ENCODE results near the gene FKBP2. TPM values are rescaled to one million over a fixed set of nuclear protein-coding genes. Genes with fewer than 3 reads are reported as not detected.

The FKBP2 gene
- polyA plus RNA-seq (ENCODE audit: insufficient read depth in 1 of 5, insufficient read length in 5 of 5, low replicate concordance in 1 of 5), result 10 to 100 TPM; 53.0 to 90.8 (median 67.2) TPM
- long read RNA-seq, donor 1, transcript FKBP2-202 (6 exons, 1,002 nt), result minor isoform, 12 of 147 reads
- long read RNA-seq, donor 1, transcript FKBP2-201 (6 exons, 657 nt), result major isoform, 67 of 147 reads
- long read RNA-seq, donor 1, partial matches to known transcripts, result 50 of 147 reads
- long read RNA-seq, donor 1, other reads (novel, unspliced or antisense), result 14 of 147 reads
- long read RNA-seq, donor 2, transcript FKBP2-202 (6 exons, 1,002 nt), result minor isoform, 8 of 44 reads
- long read RNA-seq, donor 2, transcript FKBP2-201 (6 exons, 657 nt), result major isoform, 26 of 44 reads
- long read RNA-seq, donor 2, partial matches to known transcripts, result 7 of 44 reads
- long read RNA-seq, donor 2, other reads (novel, unspliced or antisense), result 0 of 44 reads
- long read RNA-seq, donor 3, transcript FKBP2-201 (6 exons, 657 nt), result major isoform, 38 of 93 reads
- long read RNA-seq, donor 3, transcript FKBP2-202 (6 exons, 1,002 nt), result minor isoform, 7 of 93 reads
- long read RNA-seq, donor 3, partial matches to known transcripts, result 42 of 93 reads
- long read RNA-seq, donor 3, other reads (novel, unspliced or antisense), result 0 of 93 reads
- long read RNA-seq, donor 4, transcript FKBP2-201 (6 exons, 657 nt), result major isoform, 29 of 66 reads
- long read RNA-seq, donor 4, transcript FKBP2-202 (6 exons, 1,002 nt), result minor isoform, 9 of 66 reads
- long read RNA-seq, donor 4, partial matches to known transcripts, result 27 of 66 reads
- long read RNA-seq, donor 4, other reads (novel, unspliced or antisense), result 0 of 66 reads
- long read RNA-seq, donor 5, transcript FKBP2-202 (6 exons, 1,002 nt), result minor isoform, 14 of 121 reads
- long read RNA-seq, donor 5, transcript FKBP2-201 (6 exons, 657 nt), result major isoform, 69 of 121 reads
- long read RNA-seq, donor 5, partial matches to known transcripts, result 37 of 121 reads
- long read RNA-seq, donor 5, other reads (novel, unspliced or antisense), result 0 of 121 reads
- long read RNA-seq, donor 6, transcript FKBP2-201 (6 exons, 657 nt), result major isoform, 59 of 111 reads
- long read RNA-seq, donor 6, transcript FKBP2-202 (6 exons, 1,002 nt), result minor isoform, 12 of 111 reads
- long read RNA-seq, donor 6, partial matches to known transcripts, result 36 of 111 reads
- long read RNA-seq, donor 6, other reads (novel, unspliced or antisense), result 0 of 111 reads
- long read RNA-seq, donor 7, transcript FKBP2-201 (6 exons, 657 nt), result major isoform, 43 of 69 reads
- long read RNA-seq, donor 7, transcript FKBP2-202 (6 exons, 1,002 nt), result minor isoform, 19 of 69 reads
- long read RNA-seq, donor 7, partial matches to known transcripts, result 5 of 69 reads
- long read RNA-seq, donor 7, other reads (novel, unspliced or antisense), result 0 of 69 reads
- long read RNA-seq, donor 8, transcript FKBP2-202 (6 exons, 1,002 nt), result minor isoform, 6 of 22 reads
- long read RNA-seq, donor 8, transcript FKBP2-201 (6 exons, 657 nt), result major isoform, 16 of 22 reads
- long read RNA-seq, donor 8, partial matches to known transcripts, result 0 of 22 reads
- long read RNA-seq, donor 8, other reads (novel, unspliced or antisense), result 0 of 22 reads

- DNase-seq, result peak; percentile 98 to 99
These were observed at the start of gene FKBP2 for GRCh38 chr11:64240435-64241240. TSS of gene FKBP2 (plus strand) at chr11:64241095. CDS start at chr11:64242388, 1,293 bp downstream.

- no peak for DNase-seq
These were observed 48.5 kb upstream of the FKBP2 start for GRCh38 chr11:64192434-64192833.

GRCh38 chr11:64196626-64197025, 44.3 kb upstream of the FKBP2 start:
- DNase-seq, result no peak

GRCh38 chr11:64198511-64198910, 42.4 kb upstream of the FKBP2 start:
- DNase-seq, result no peak

- no peak for DNase-seq
These were observed 39.4 kb upstream of the FKBP2 start for GRCh38 chr11:64201543-64201942.

- no peak for DNase-seq
These were observed 37.9 kb upstream of the FKBP2 start for GRCh38 chr11:64202992-64203391.

GRCh38 chr11:64203421-64204079, 37.3 kb upstream of the FKBP2 start:
- DNase-seq, result no peak

GRCh38 chr11:64204080-64204440, 36.8 kb upstream of the FKBP2 start:
- DNase-seq, result no peak

GRCh38 chr11:64204464-64204989, 36.4 kb upstream of the FKBP2 start:
- peak; percentile 77 to 78 for DNase-seq

- no peak for DNase-seq
These were observed 34.2 kb upstream of the FKBP2 start, which contains the start of gene FERMT3 for GRCh38 chr11:64206457-64207255. TSS of gene FERMT3 (plus strand) at chr11:64206721. CDS start at chr11:64207365, 644 bp downstream.

GRCh38 chr11:64207256-64208085, 33.4 kb upstream of the FKBP2 start:
- DNase-seq, result peak in 1 of 2 donors; percentile 45

GRCh38 chr11:64208086-64208795, 32.7 kb upstream of the FKBP2 start:
- no peak for DNase-seq

GRCh38 chr11:64208796-64209562, 31.9 kb upstream of the FKBP2 start:
- DNase-seq, result no peak

GRCh38 chr11:64209563-64209843, 31.4 kb upstream of the FKBP2 start:
- no peak for DNase-seq

GRCh38 chr11:64210301-64211020, 30.4 kb upstream of the FKBP2 start:
- DNase-seq, result no peak

All from right lung (tissue), 10 donors.